Right ventricle myocardium inferior (tissue), 1 donor: ENCODE results near the gene CCDC182. TPM values are rescaled to one million over a fixed set of nuclear protein-coding genes. Genes with fewer than 3 reads are reported as not detected.

ENCODE experiments used
- ATAC-seq: fragments of 200-7000 bp; cut with Tn5 transposase; one replicate; pipeline ENCODE4 v1.9.1; 2020; ENCODE audit warnings: mild to moderate bottlenecking, moderate library complexity
- DNase-seq: peaks from one replicate; pipeline ENCODE4 v3.0.0; 2021; ENCODE audit errors: missing footprints
- intact Hi-C: fragments of 100-400 bp; cut with DNase I; formaldehyde crosslinking; loops from one replicate; pipeline ENCODE4 v1.11.0; 2022
- total RNA-seq: library from RNA; stranded (reverse); fragmentation: NEBNext Ultra II Directional; extraction: Animal tissue kit (Norgen Biotek cat#: 25700); gene quantifications from one replicate; pipeline ENCODE4 v1.2.1, GENCODE V29; 2021
- donor health status: DM: no; HTN: yes; CAD: no; lungs with severe emphysema.

Gene CCDC182
- total RNA-seq, 1 donor from 2014 or later = not detected

DNA sequence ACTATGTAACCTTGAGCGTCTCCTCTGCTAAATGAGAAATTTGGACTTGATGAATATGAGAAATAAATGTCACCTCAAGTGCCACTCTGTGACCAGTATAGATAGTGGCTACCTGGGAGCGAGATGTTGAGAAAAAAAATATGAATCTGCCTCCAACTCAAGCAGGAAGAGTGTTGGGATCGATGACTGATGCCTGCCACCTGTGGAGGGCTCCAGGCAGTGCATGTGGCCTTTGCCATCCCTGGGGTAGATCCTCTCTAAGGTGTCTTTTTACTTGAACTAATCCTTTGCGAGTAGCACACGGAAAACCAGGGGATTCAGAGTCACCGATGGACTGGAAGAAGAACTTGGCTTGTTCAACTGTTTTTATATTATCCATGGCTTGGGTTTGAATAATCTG is 9.4 kb downstream of the CCDC182 start:
- no peak for DNase-seq
- intact Hi-C loops = no loop called here

DNA sequence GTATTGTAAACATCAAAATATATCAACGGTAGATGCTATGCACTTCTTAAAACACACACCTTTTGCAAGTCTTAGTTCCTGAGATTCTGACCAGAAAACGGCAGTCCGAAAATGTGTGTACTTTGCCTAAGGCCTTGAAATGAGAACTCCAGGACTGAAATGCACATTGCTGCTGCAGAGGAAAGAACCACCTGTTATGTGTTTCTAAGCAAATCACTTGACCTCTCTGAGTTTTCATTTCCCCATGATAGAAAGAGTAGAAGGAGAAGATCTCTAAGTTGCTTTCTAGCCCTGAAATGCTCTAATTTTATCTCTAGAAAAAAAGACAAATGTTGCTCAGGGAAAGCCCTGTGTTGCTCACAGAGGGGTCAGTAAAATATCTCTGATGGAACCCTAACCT is 9.9 kb downstream of the CCDC182 start:
- ATAC-seq (no peak), DNase-seq (no peak)
- intact Hi-C loops = no loop called here

More for the DNA sequence above, 9.4 kb downstream of the CCDC182 start:
- no peak for ATAC-seq

- ATAC-seq = no peak
- intact Hi-C loops = no loop called here
- no peak for DNase-seq
Measured at GRCh38 chr17:57733085-57733484, 12.0 kb downstream of the CCDC182 start.

- ATAC-seq (peak; percentile 61), DNase-seq (no peak)
- intact Hi-C loops = no loop called here
Measured at GRCh38 chr17:57732062-57732461, 13.0 kb downstream of the CCDC182 start.

DNA sequence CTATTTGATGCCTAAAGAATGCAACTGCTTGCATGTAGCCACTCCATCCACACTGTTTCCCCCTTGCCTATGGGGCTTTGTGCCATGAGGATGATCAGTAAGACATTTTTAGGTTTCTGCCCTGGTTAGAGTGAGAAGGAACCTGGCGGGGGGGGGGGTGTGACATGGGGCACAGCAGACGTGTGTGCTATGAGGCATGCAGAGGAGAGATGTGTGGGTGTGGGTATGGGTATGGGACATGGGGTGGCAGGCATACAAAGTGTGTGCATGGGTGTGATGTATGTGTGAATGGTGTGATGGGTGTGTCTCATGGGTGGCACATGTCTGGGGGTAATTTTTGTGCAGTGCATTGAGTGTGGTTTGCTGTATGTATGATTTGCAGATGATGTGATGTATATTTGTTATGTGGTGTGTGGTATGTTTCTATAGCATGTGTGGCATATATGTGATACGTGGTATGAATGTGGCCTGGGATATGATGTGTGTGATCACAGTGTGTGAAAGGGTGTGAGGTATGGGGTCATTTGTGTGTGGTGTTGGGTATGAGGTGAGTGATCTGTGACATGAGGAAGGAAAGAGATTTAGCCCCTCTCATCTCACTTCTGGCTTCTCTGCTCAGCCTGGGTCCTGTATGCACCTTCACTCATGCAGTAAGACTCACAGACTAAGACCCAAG is 14.9 kb downstream of the CCDC182 start:
- no peak for ATAC-seq
- no peak for DNase-seq
- intact Hi-C loops = no loop called here

DNA sequence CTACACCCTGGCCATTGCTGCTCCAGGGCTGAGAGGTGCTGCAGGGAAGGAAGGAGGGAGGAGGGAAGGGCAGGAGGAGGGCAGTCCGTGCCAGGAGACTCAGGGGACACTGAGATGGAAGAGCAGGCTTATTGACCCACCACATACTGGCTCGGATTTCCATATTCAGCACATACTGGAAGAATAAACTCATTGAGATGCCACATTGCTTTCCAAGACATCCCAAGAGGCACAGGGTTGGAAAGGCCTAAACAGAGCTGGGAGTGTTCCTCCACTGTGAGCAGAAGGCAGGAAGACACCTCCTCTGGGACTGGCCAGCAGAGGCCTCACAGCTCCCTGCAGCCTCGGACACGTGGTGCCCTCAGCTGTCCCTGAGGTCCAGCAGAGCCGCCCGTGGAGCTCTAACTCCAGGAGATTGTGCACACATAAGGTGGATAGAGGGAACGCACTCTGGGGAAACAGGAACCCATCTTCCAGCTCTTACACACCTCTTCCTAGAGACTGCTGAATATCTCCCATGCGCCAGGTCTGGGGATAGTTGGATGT is 17.4 kb downstream of the CCDC182 start:
- no peak for ATAC-seq
- intact Hi-C loops = no loop called here
- no peak for DNase-seq

GRCh38 chr17:57726838-57727237 is 18.3 kb downstream of the CCDC182 start:
- ATAC-seq (no peak), DNase-seq (no peak)
- intact Hi-C loops = no loop called here

- intact Hi-C loops = no loop called here
- no peak for DNase-seq
- no peak for ATAC-seq
Measured at GRCh38 chr17:57726213-57726790, 18.8 kb downstream of the CCDC182 start.

- no peak for DNase-seq
- ATAC-seq = peak; percentile 38
- intact Hi-C loops = no loop called here
Measured at GRCh38 chr17:57724729-57725125, 20.4 kb downstream of the CCDC182 start.

GRCh38 chr17:57724026-57724728 is 20.9 kb downstream of the CCDC182 start:
- no peak for ATAC-seq
- no peak for DNase-seq
- intact Hi-C loops = no loop called here

GRCh38 chr17:57723427-57724025 is 21.6 kb downstream of the CCDC182 start:
- DNase-seq (no peak), ATAC-seq (no peak)
- intact Hi-C loops = no loop called here

DNA sequence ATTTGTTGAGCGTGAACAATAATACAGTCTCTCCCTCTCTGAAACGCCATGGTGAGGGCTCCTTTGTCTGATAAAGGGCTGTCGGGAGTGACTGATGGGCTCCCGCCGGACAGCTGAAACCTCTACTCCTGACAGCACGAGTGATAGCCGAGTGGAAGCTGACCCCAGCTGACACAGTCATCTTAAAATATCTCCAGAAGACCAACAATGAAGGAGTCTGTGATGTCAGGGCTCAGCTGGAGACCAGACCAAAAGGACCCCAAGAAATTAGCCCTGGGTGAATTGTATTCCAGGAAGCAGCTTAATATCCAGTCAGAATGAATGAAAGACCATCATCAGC is 22.4 kb downstream of the CCDC182 start:
- intact Hi-C loops = no loop called here
- no peak for DNase-seq
- no peak for ATAC-seq

DNA sequence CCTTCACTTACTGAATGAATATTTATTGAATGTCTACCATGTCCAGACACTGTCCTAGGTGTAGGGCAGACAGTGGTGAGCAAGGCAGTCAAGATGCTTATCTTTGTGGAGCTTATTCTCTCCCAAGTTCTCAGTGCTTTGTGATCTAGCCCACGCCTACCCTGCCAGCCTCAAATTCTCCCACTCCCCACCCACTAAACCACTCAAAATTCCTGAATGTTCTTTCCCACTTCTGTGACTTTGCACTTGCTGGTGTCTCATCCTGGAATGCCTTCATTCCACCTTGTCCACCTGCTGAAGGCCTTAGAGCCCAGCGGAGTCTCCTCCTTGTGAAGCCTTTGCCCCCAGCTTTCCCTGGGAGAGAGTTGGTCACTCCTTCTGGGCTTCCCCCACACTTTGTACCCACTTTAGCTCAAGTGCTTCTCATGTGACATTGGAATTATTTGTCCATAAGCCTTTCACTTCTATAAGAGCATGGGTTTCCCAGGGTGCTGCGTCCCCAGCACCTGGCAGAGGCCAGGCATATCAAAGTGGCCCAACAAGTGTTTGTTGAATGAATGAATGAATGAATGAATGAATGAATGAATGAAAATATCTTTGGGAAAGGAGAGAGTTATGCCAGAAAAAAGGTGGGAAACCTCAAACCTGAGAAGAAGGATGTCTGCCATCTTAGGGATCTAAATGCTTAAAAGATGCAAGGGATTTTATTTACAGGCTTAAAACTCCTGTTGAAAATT is 23.0 kb downstream of the CCDC182 start:
- DNase-seq = no peak
- no peak for ATAC-seq
- intact Hi-C loops = no loop called here

- ATAC-seq (no peak), DNase-seq (no peak)
- intact Hi-C loops = no loop called here
Measured at GRCh38 chr17:57720386-57721035, 24.6 kb downstream of the CCDC182 start.

DNA sequence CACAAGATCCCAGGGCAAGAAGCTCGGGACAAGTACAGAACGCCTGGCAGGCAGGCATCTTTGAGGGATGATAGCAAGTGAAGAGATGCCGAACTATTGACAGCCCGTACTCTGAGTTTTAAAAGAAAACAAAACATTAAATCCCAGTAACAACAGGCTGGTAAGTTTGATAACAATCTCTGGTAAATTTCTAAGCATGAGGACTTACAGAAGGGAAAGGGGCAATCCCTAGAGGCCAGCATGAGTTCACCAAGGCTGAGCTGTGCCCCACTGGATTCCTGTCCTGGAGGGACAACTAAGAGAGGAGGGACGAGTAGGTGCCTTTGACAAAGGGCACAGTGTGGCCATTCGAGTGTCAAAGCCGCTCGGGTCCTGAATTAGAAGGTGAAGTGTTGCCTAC is 26.2 kb downstream of the CCDC182 start:
- ATAC-seq (no peak), DNase-seq (no peak)
- intact Hi-C loops = no loop called here

GRCh38 chr17:57715981-57716380 is 29.1 kb downstream of the CCDC182 start:
- DNase-seq (no peak), ATAC-seq (no peak)
- intact Hi-C loops = no loop called here

DNA sequence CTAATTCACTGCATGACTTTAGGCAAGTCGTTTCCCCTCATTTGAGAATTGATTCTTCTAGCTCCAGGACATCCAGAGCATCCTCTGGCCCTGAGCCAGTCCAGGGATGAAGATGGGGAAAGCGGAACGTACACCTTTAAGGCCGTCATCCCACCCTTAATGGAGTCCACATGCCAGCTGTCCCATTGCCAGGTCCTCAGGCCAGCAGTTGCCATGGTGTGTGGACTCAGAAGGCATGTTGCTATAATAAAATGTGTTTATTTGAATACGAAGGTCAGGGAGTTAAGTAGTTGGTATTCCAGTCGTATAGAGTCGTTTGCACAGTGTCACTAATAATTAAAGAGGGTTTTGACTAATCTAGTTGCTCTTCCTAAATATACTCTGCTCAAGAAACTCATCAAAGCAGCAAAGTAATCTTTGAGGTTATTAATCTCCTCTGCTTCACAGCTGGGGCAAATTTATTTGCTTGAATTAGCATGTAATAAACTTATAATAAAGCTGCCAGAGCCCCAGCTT is 30.4 kb downstream of the CCDC182 start:
- ATAC-seq (peak; percentile 39), DNase-seq (no peak)
- intact Hi-C loops = no loop called here

DNA sequence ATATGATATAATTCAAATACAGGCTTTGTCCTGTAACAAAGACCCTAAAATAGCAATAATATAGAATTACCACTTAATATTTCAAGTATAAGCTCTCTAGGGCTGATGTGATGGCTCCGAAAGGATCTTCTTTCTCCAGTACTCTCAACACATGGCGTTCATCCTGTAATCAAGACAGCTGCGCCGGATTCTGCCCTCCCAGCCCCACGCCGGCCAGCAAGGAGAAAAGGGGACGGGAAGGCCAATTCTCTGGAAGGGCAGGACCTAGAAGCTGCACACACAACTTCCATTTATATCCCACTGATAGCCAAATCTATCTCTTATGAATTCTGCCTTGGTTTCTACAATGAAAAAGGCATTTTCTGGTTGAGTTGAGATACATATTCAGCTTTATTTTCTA is 32.0 kb downstream of the CCDC182 start:
- ATAC-seq = no peak
- intact Hi-C loops = no loop called here
- DNase-seq = no peak
